ENCODE measurements around the gene TXNL4B.

DNA sequence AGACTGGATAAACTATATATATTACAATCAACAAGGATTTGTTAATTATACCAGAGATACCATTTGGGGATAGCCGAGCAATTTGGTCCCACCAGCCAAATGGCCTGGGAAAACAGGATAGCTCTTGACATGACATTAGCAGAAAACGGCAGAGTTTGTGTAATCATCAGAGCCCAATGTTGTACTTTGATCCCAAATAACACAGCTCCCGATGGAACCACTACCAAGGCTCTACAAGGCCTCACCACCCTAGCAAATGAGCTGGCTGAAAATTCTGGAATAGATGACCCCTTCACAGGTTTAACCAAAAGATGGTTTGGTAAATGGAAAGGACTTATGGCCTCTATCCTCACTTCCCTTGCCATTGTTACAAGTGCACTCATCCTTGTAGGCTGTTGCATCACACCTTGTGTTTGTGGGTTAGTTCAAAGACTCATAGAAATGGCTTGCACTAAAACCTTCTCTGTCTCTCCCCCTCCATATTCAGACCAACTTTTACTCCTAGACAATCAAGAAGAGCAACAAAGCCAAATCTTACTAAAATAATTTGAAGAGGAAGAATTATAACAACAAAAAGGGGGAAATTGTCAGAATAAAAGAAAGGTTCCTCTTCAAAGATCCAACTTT, 9.5 kb downstream of the TXNL4B start:
- TF ChIP-seq, protein P1, sequence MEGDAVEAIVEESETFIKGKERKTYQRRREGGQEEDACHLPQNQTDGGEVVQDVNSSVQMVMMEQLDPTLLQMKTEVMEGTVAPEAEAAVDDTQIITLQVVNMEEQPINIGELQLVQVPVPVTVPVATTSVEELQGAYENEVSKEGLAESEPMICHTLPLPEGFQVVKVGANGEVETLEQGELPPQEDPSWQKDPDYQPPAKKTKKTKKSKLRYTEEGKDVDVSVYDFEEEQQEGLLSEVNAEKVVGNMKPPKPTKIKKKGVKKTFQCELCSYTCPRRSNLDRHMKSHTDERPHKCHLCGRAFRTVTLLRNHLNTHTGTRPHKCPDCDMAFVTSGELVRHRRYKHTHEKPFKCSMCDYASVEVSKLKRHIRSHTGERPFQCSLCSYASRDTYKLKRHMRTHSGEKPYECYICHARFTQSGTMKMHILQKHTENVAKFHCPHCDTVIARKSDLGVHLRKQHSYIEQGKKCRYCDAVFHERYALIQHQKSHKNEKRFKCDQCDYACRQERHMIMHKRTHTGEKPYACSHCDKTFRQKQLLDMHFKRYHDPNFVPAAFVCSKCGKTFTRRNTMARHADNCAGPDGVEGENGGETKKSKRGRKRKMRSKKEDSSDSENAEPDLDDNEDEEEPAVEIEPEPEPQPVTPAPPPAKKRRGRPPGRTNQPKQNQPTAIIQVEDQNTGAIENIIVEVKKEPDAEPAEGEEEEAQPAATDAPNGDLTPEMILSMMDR (IDR thresholded peaks at IDR 0.05) = no peak
- TF ChIP-seq POLR2A (IDR thresholded peaks at IDR 0.05) (no peak), EP300 (IDR thresholded peaks at IDR 0.05) (no peak)

All from ovary (tissue), 3 donors.